ENCODE measurements around the gene KLHDC7B.

Gene KLHDC7B

GRCh38 chr22:50573491-50574382 is 28.0 kb downstream of the KLHDC7B start:
- no peak for TF ChIP-seq CTCF (IDR thresholded peaks at IDR 0.05; ENCODE audit: low read depth, low read length)
- no peak for DNase-seq (ENCODE audit: extremely low read depth, low read depth)

GRCh38 chr22:50574383-50574755 is 28.7 kb downstream of the KLHDC7B start:
- no peak for TF ChIP-seq CTCF (IDR thresholded peaks at IDR 0.05; ENCODE audit: low read depth, low read length)

GRCh38 chr22:50575426-50575941 is 29.8 kb downstream of the KLHDC7B start:
- DNase-seq (ENCODE audit: extremely low read depth, low read depth) = no peak
- no peak for TF ChIP-seq CTCF (IDR thresholded peaks at IDR 0.05; ENCODE audit: low read depth, low read length)

More at GRCh38 chr22:50574383-50574755, 28.7 kb downstream of the KLHDC7B start:
- no peak for DNase-seq (ENCODE audit: extremely low read depth, low read depth)

GRCh38 chr22:50576070-50576469 is 30.4 kb downstream of the KLHDC7B start:
- TF ChIP-seq CTCF (IDR thresholded peaks at IDR 0.05; ENCODE audit: low read depth, low read length) = no peak; the same call in 1 of the 2 replicates
- no peak for DNase-seq (ENCODE audit: extremely low read depth, low read depth)

- DNase-seq (ENCODE audit: extremely low read depth, low read depth) = no peak
- no peak for TF ChIP-seq CTCF (IDR thresholded peaks at IDR 0.05; ENCODE audit: low read depth, low read length)
These were observed 31.4 kb downstream of the KLHDC7B start for GRCh38 chr22:50576806-50577696.

GRCh38 chr22:50577697-50577986 is 31.9 kb downstream of the KLHDC7B start:
- DNase-seq (ENCODE audit: extremely low read depth, low read depth) = no peak
- TF ChIP-seq CTCF (IDR thresholded peaks at IDR 0.05; ENCODE audit: low read depth, low read length) = no peak
